Coronary artery (tissue), 2 donors: ENCODE data around the gene USP6NL.

Experiments
- DNase-seq: peaks from one replicate; pipeline ENCODE4 v3.0.0-alpha.2; 2017; ENCODE audit warnings: low spot score
- H3K27ac ChIP-seq, 2 donors: fragments of 200-600 bp; sonication (generic); one replicate each; pipeline ENCODE4 v1.5.1; 2016 to 2019
- H3K4me3 ChIP-seq: fragments of 200-600 bp; sonication (generic); 2 replicates; pipeline ENCODE4 v1.5.1; 2016; ENCODE audit warnings: mild to moderate bottlenecking, moderate library complexity
- TF ChIP-seq, protein P1 (sequence below): fragments of 200-600 bp; sonication (generic); IDR thresholded peaks from one replicate; pipeline ENCODE4 v1.5.1; 2019; ENCODE audit warnings: antibody characterized with exemption

USP6NL gene

GRCh38 chr10:11414314-11415038, 197.0 kb downstream of the USP6NL start:
- Histone ChIP-seq H3K4me3 (no peak overlapping the region), H3K27ac (no peak overlapping the region)
- DNase-seq, result no peak
- TF ChIP-seq, protein P1, sequence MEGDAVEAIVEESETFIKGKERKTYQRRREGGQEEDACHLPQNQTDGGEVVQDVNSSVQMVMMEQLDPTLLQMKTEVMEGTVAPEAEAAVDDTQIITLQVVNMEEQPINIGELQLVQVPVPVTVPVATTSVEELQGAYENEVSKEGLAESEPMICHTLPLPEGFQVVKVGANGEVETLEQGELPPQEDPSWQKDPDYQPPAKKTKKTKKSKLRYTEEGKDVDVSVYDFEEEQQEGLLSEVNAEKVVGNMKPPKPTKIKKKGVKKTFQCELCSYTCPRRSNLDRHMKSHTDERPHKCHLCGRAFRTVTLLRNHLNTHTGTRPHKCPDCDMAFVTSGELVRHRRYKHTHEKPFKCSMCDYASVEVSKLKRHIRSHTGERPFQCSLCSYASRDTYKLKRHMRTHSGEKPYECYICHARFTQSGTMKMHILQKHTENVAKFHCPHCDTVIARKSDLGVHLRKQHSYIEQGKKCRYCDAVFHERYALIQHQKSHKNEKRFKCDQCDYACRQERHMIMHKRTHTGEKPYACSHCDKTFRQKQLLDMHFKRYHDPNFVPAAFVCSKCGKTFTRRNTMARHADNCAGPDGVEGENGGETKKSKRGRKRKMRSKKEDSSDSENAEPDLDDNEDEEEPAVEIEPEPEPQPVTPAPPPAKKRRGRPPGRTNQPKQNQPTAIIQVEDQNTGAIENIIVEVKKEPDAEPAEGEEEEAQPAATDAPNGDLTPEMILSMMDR, result no peak

- H3K27ac ChIP-seq, result no peak overlapping the region
- peak; percentile 14 for DNase-seq
- TF ChIP-seq, protein P1, result no peak
- H3K4me3 ChIP-seq, result no peak overlapping the region
These were observed 199.4 kb downstream of the USP6NL start for GRCh38 chr10:11411926-11412545.

DNA sequence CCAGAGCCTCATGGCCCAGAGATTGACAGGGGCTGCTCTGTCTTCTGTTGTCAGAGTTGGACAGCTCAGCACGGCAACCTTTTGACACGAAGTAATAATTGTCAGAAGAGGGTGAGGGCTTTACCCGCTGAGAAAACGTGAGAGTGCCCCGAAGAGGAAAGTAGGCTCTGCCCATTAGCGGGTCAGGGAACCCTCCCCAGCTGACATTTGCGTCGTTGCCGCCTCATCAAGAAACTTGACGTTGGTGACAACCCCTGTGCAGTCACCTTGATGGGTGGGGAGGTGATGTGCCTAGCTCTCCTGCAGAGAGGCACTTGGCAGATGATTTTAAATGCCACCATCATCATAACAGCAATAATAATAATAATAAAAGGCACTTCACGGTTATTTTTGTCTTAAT, 202.1 kb downstream of the USP6NL start:
- H3K27ac ChIP-seq, result no peak overlapping the region
- peak; percentile 50 for DNase-seq
- H3K4me3 ChIP-seq, result no peak overlapping the region
- TF ChIP-seq, protein P1, result no peak

GRCh38 chr10:11407939-11408338, 203.5 kb downstream of the USP6NL start:
- Histone ChIP-seq H3K27ac (no peak overlapping the region), H3K4me3 (no peak overlapping the region)
- DNase-seq, result peak; percentile 36
- TF ChIP-seq, protein P1, result no peak

GRCh38 chr10:11406746-11407145, 204.7 kb downstream of the USP6NL start:
- DNase-seq, result peak; percentile 26
- TF ChIP-seq, protein P1, result no peak
- Histone ChIP-seq H3K27ac (no peak overlapping the region), H3K4me3 (no peak overlapping the region)

DNA sequence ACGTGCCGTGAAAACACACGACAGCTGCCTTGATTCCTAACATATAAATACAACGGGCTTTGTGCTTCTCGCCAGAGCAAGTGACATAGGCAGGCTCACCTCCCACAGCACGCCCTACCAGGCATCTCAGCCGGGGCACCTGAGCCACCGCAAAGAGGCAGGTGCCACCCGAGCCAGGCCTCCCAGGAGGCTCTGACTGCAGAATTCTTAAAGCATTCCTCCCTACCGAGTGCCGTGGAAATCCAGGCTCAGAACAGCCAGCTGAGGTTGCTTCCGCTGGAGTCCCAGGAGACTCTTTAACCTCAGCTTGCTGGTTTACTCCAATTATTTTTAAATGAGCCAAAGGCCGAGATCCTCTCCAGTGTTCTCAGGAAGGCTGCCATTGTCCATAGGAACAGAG, 206.5 kb downstream of the USP6NL start:
- TF ChIP-seq, protein P1, result no peak
- Histone ChIP-seq H3K4me3 (no peak overlapping the region), H3K27ac (no peak overlapping the region)
- DNase-seq, result peak; percentile 45
